GM12878 (cell line): ENCODE measurements around the gene PRPF6. TPM values are rescaled to one million over a fixed set of nuclear protein-coding genes. Genes with fewer than 3 reads are reported as not detected.

ENCODE experiments used
- ATAC-seq: fragments of 200-7000 bp; cut with Tn5 transposase; 3 replicates; pipeline ENCODE4 v1.9.1; 2020; ENCODE audit warnings: mild to moderate bottlenecking, moderate library complexity
- BruUV-seq: library from RNA; stranded (reverse); fragments of 400-500 nt; replicated peaks from 2 replicates; lab custom pipeline; 2021; lab: Mats Ljungman, UMichigan
- CTCF ChIA-PET: fragments of 300-600 bp; sonication (Branson Sonifier 250); formaldehyde crosslinking; extraction: SDS; loops from one replicate; lab custom pipeline; 2021; ENCODE audit warnings: inconsistent platforms; lab: Yijun Ruan, JAX
- POLR2A ChIA-PET: fragments of 350-600 bp; formaldehyde crosslinking; extraction: SDS; loops from one replicate; lab custom pipeline; 2021; ENCODE audit warnings: inconsistent platforms; lab: Charles Lee
- RAD21 ChIA-PET: fragments of 300-600 bp; sonication (Branson Sonifier 250); formaldehyde crosslinking; loops from one replicate; lab custom pipeline; 2023; ENCODE audit warnings: antibody characterized with exemption; ENCODE audit not compliant: unreplicated experiment; lab: Charles Lee
- SMC1A ChIA-PET: fragments of 300-600 bp; sonication (Branson Sonifier 250); formaldehyde crosslinking; loops from one replicate; lab custom pipeline; 2023; ENCODE audit not compliant: unreplicated experiment, uncharacterized antibody; lab: Charles Lee
- DNase-seq: peaks from one replicate; pipeline ENCODE4 v3.0.0-alpha.2; 2011; ENCODE audit warnings: low read depth, low spot score
- FAIRE-seq: peaks from 3 replicates; lab custom pipeline; 2011; peaks lifted over from hg19 to GRCh38; lab: Jason Lieb, UNC
- H2AFZ ChIP-seq: 2 replicates; pipeline ENCODE4 v1.6.0; 2011; ENCODE audit warnings: low read depth, low read length, control low read depth; ENCODE audit not compliant: control insufficient read depth
- H3K27ac ChIP-seq: 2 replicates; pipeline ENCODE4 v1.5.1; 2011; ENCODE audit warnings: control low read depth; ENCODE audit not compliant: control insufficient read depth, insufficient read depth
- H3K27me3 ChIP-seq, 2 experiments: replicated peaks in 1 of 2; 2 replicates each; pipeline versions ENCODE4 v1.6.0 to v1.6.1; 2011; ENCODE audit warnings: low read length in 1 of 2; ENCODE audit not compliant: control insufficient read depth in 2 of 2, insufficient read depth in 2 of 2
- H3K36me3 ChIP-seq, 2 experiments: 2 replicates each; pipeline ENCODE4 v1.5.1; 2011; ENCODE audit warnings: low read length in 1 of 2; ENCODE audit not compliant: control insufficient read depth in 2 of 2, insufficient read depth in 2 of 2
- H3K4me1 ChIP-seq: 2 replicates; pipeline ENCODE4 v1.6.1; 2011; ENCODE audit warnings: mild to moderate bottlenecking, low read length, moderate library complexity, mixed read lengths; ENCODE audit not compliant: control insufficient read depth, insufficient read depth
- H3K4me2 ChIP-seq: 2 replicates; pipeline ENCODE4 v1.6.0; 2011; ENCODE audit warnings: control low read depth; ENCODE audit not compliant: control insufficient read depth, insufficient read depth
- H3K4me3 ChIP-seq: fragments of 200-600 bp; sonication (generic); 2 replicates; pipeline ENCODE4 v1.5.1; 2016
- H3K79me2 ChIP-seq: 2 replicates; pipeline ENCODE4 v1.6.0; 2011; ENCODE audit warnings: low read length; ENCODE audit not compliant: control insufficient read depth, insufficient read depth
- H3K9ac ChIP-seq: 2 replicates; pipeline ENCODE4 v1.8.0; 2011; ENCODE audit warnings: low read length, control low read depth, mixed read lengths; ENCODE audit not compliant: control insufficient read depth, insufficient read depth
- H3K9me3 ChIP-seq: replicated peaks from 3 replicates; pipeline ENCODE4 v1.5.1; 2011; ENCODE audit warnings: mild to moderate bottlenecking, low read length; ENCODE audit not compliant: control insufficient read depth, insufficient read depth
- H4K20me1 ChIP-seq: 2 replicates; pipeline ENCODE4 v1.6.0; 2011; ENCODE audit not compliant: control insufficient read depth, insufficient read depth
- ASH2L ChIP-seq: fragments of 300-600, 200-600 bp; sonication (generic); IDR thresholded peaks from 2 replicates; pipeline ENCODE4 v1.6.1; 2017; ENCODE audit warnings: low read depth, mild to moderate bottlenecking, borderline replicate concordance
- HDAC2 ChIP-seq: fragments of 200-600 bp; sonication (generic); IDR thresholded peaks from 2 replicates; pipeline ENCODE4 v1.6.1; 2017
- PAX8 ChIP-seq: fragments of 450-650 bp; IDR thresholded peaks from 2 replicates; pipeline ENCODE4 v1.6.1; 2017; ENCODE audit warnings: mild to moderate bottlenecking, moderate library complexity
- SKIL ChIP-seq: fragments of 450-650 bp; IDR thresholded peaks from 2 replicates; pipeline ENCODE4 v1.6.1; 2017; ENCODE audit warnings: mild to moderate bottlenecking, low read depth, inconsistent platforms; ENCODE audit not compliant: poor library complexity, severe bottlenecking
- SPI1 ChIP-seq: IDR thresholded peaks from 2 replicates; pipeline ENCODE4 v1.6.1; 2011; ENCODE audit warnings: low read depth, mild to moderate bottlenecking, low read length, moderate library complexity, borderline replicate concordance; ENCODE audit not compliant: insufficient read depth
- SUPT20H ChIP-seq: IDR thresholded peaks from 2 replicates; pipeline ENCODE4 v1.6.1; 2011; ENCODE audit warnings: low read depth, mild to moderate bottlenecking, low read length, moderate library complexity, borderline replicate concordance; ENCODE audit not compliant: control insufficient read depth
- WRNIP1 ChIP-seq: IDR thresholded peaks from 2 replicates; pipeline ENCODE4 v1.6.1; 2011; ENCODE audit warnings: low read depth, low read length, improper control_type of control experiment, borderline replicate concordance
- ZNF592 ChIP-seq: fragments of 450-650 bp; IDR thresholded peaks from 2 replicates; pipeline ENCODE4 v1.6.1; 2017; ENCODE audit warnings: mild to moderate bottlenecking, moderate library complexity
- WGBS: methylation state at CpG from one replicate; pipeline ENCODE4 v1.1.6; 2016; ENCODE audit warnings: low lambda C conversion rate; ENCODE audit not compliant: insufficient replicate concordance, insufficient coverage; ENCODE audit errors: missing lambda C conversion rate; 5-methylcytosine and 5-hydroxymethylcytosine counted together
- in situ Hi-C: fragments of 300-500 bp; cut with MboI; formaldehyde crosslinking; loops from 9 replicates; pipeline ENCODE4 v1.14.3; 2018; ENCODE audit warnings: mixed read lengths
- intact Hi-C: fragments of 100-400 bp; cut with micrococcal nuclease; formaldehyde crosslinking; loops from one replicate; pipeline ENCODE4 v1.14.2; 2022; ENCODE audit not compliant: unreplicated experiment
- polyA plus RNA-seq, 11 experiments: library from polyadenylated mRNA; depleted of rRNA in 4 of 11; unstranded in 6 of 11; stranded (reverse) in 5 of 11; fragments of >200 nt; fragmentation: Nextera tagmentation in 4 of 11; fragmentation: Illumina TruSeq in 1 of 11; extraction: Ambion mirVana in 4 of 11; extraction: Trizol in 1 of 11; gene quantifications; 1 replicate in 1 of 11; 2 replicates in 10 of 11; pipeline versions ENCODE4 v1.2.1 to v1.2.3, GENCODE V29; 2011 to 2016; ENCODE audit warnings: inconsistent platforms in 2 of 11, missing spikeins in 2 of 11, low read depth in 1 of 11
- total RNA-seq, 4 experiments: library from RNA; depleted of rRNA in 3 of 4; stranded (reverse); fragments of >200 nt in 3 of 4; fragmentation: Illumina TruSeq in 1 of 4; extraction: Trizol in 1 of 4; gene quantifications; 2 replicates each; pipeline versions ENCODE4 v1.2.1 to v1.2.3, GENCODE V29; 2013 to 2021
- TF ChIP-seq, protein P1 (sequence below): fragments of 450-650 bp; formaldehyde crosslinking; IDR thresholded peaks from 2 replicates; pipeline ENCODE4 v1.4.0; 2020; ENCODE audit warnings: mild to moderate bottlenecking, moderate library complexity

Gene PRPF6
- total and polyA plus RNA-seq, 10 of the 15 experiments (the other 5 are each of a cell fraction or from before 2014, with no cell fraction given): 5.0 to 102 (median 71.3) TPM

DNA sequence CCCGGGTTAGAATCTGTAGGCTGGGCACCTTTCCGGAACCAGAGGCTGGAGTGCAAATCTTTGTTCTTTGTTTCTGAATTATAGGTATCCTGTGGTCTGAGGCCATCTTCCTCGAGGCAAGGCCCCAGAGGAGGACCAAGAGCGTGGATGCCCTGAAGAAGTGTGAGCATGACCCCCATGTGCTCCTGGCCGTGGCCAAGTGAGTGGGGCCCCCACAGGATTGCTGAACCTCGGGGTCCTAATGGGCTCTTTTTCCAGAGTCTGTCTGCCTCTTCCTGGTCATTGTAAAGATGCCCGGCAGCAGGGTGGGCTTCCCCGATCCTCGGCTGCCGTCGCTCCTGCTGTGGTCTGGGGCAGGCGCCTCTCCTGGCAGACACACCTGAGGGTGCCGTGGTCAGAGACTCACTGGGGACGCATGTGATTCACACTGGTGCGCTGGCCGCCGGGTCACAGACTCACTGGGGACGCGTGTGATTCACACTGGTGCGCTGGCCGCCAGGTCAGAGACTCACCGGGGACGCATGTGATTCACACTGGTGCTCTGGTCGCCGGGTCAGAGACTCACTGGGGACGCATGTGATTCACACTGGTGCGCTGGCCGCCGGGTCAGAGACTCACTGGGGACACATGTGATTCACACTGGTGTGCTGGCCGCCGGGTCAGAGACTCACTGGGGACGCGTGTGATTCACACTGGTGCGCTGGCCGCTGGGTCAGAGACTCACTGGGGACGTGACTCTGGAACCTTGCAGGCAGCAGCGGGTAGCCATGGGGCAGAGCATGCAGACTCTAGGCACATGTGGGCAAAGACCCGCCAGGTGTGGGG lies 48.6 kb downstream of the PRPF6 start:
- ChIA-PET CTCF (no interaction called here), POLR2A (no interaction called here)
- Histone ChIP-seq H3K27me3 (no peaks in the 10 kb centered on the region), H3K36me3 (peaks cover 44 to 57% of the 10 kb centered on the region in 2 experiments)
- no peak for ATAC-seq
- TF ChIP-seq SPI1 (no peak), SUPT20H (no peak), WRNIP1 (no peak), ZNF592 (no peak), ASH2L (no peak), PAX8 (no peak), HDAC2 (no peak), SKIL (no peak)
- TF ChIP-seq, protein P1, sequence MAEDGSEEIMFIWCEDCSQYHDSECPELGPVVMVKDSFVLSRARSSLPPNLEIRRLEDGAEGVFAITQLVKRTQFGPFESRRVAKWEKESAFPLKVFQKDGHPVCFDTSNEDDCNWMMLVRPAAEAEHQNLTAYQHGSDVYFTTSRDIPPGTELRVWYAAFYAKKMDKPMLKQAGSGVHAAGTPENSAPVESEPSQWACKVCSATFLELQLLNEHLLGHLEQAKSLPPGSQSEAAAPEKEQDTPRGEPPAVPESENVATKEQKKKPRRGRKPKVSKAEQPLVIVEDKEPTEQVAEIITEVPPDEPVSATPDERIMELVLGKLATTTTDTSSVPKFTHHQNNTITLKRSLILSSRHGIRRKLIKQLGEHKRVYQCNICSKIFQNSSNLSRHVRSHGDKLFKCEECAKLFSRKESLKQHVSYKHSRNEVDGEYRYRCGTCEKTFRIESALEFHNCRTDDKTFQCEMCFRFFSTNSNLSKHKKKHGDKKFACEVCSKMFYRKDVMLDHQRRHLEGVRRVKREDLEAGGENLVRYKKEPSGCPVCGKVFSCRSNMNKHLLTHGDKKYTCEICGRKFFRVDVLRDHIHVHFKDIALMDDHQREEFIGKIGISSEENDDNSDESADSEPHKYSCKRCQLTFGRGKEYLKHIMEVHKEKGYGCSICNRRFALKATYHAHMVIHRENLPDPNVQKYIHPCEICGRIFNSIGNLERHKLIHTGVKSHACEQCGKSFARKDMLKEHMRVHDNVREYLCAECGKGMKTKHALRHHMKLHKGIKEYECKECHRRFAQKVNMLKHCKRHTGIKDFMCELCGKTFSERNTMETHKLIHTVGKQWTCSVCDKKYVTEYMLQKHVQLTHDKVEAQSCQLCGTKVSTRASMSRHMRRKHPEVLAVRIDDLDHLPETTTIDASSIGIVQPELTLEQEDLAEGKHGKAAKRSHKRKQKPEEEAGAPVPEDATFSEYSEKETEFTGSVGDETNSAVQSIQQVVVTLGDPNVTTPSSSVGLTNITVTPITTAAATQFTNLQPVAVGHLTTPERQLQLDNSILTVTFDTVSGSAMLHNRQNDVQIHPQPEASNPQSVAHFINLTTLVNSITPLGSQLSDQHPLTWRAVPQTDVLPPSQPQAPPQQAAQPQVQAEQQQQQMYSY: no peak
- TF ChIP-seq, all 136 proteins: peak for 0
- intact Hi-C loops: no loop called here
- no peak overlapping the region for H3K27ac ChIP-seq
- no peaks in the 10 kb centered on the region for H4K20me1 ChIP-seq
- no peak overlapping the region for H3K9ac ChIP-seq
- H3K9me3 ChIP-seq: no peaks in the 10 kb centered on the region
- DNase-seq (no peak), FAIRE-seq (no peak)
- H3K79me2 ChIP-seq: no peaks in the 10 kb centered on the region
- no peak overlapping the region for H3K4me2 ChIP-seq
- H2AFZ ChIP-seq: no peak overlapping the region
- ChIA-PET SMC1A (interaction anchor here (0.7 kb wide), 1 partner anchor 9 kb away, joined by 3 read pairs; no protein-coding TSS in a partner anchor), RAD21 (no interaction called here)
- BruUV-seq: no TSS peak
- WGBS: 97% methylated on average over 38 of the region's 38 CpGs
- no peak overlapping the region for H3K4me3 ChIP-seq
- in situ Hi-C loops: no loop called here
- peaks cover 8% of the 10 kb centered on the region for H3K4me1 ChIP-seq
